HG02610 (cell line): ENCODE measurements around the gene FAM228A.

Experiments
- ATAC-seq: cut with Tn5 transposase; IDR thresholded peaks from one replicate; pipeline ENCODE4 v1.9.1; 2021; ENCODE audit warnings: mild to moderate bottlenecking, moderate library complexity; ENCODE audit not compliant: unreplicated experiment

The FAM228A gene

DNA sequence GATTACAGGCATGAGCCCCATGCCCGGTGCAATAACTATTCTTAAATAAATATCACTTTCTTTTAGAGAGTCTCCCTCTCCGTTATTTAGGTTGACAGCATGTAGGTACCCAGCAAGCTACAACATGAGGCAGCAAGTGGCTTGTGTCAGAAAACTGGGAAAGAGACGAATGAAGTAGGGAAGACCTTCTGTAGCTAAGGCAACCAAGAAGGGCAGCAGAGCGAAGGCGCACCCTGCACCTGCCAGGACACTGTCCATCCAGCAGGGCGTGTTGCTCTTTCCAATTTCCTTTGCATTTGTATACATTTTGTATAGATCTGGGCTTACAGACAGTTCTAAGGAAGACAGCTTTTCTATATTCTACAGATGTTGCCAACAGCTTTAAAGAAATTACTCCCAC, 48.1 kb downstream of the FAM228A start:
- no peak for ATAC-seq

DNA sequence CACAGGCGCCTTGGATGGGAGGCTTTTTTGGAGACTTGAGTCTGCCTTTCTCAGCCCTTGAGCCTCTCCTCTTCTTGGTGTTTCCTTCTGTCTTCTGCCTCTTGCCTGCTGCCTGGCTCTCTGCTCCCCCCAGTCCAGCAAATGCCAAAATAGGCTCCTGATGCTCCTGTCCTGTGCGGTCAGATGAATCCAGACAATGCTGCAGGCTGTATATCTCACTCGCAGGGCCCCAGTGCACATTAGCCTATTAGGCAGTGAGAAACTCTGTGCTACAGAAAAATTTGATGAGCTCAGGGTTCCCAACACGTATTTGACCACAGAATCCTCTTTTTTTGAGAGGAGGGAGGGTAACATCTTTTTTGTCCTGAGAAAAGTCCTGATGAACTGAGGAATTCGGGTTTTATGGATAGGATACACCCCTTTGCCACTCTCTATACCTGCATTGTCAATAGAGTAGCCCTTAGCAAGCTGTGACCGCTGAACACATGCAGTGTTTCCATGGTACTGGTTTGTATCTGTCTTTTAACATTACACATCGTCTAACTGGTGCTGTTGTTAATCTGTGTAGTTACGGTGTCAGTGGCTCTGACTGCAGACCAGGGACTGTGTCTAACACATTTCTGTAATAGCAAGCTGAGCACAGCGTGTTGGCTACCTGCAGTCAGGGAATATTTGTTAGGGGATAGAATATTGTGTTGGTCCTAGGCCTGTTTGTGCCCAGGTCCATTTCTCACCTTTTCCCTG, 50.8 kb downstream of the FAM228A start:
- ATAC-seq, result no peak

DNA sequence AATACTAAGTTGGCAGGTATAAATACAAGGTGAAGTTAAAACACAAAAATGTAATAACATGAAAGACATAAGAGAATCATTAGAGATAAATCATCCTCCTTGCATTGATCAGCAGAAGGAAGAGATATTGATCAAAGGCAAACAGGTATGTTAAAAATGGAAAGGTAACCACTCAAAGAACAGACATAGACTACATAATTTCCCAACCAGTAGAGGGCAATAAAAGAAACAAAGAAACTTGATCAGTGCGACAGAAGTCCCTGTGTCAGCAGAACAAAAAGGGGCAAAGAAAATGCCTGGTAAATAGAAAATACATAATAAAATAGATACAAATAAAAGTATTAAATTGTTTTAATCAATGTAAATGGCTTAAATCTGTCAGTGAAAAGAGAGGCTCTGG, 53.6 kb downstream of the FAM228A start:
- no peak for ATAC-seq

DNA sequence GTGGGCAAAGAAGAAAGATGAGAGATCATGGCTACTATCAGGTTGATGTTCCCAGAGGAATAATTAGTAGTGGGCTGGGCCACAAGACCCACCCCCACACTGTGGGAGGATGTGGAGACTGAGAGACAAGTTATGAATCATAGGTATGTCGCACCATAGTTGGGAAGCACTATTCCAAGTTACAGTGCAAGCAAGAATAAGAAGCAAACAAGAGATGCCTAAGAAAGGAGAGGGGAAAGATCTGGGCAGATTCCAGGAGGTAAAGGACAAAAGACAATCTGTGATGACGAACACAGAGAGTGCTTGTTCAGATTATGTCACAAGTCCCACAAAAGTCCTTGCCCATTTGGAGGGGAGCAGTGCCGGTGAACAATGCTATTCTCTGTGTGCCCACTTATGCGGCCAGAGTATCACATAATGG, 56.6 kb downstream of the FAM228A start:
- ATAC-seq, result no peak

DNA sequence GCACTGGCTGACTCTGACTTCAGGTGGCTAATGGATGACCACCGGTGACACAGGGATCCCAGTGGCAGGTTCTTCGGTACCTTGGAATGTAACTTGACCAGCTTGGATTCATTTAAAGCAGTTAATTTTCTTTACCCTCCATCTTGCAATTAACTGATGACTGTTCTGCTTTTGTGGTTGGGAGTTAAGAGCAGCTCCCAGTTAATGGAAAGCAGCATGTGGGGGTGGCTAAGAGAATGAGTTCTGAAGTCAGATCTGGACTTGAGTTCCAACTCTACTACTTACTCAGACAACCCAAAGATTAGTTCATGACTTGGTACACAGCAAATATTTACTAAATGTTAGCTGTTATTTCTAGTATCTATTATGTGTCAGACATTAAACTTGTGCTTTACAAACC, 58.5 kb downstream of the FAM228A start:
- ATAC-seq, result no peak

DNA sequence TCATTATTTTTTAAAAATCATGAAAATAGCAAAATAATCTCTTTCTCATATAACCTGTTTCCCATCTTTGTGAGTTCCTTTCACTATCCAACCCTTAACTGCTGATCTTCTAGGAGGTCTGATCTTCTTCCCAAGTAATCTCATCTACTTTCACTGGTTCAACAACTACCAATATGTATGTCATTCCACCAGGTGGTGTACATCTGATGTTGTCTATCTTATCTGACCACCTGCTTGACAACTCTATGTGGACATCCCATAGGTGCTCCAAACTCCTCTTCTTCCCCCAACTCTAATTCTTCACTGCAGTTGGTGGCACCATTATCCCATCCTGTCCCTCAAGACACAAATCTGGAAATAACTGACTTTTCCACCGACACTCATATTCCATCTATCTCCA, 62.5 kb downstream of the FAM228A start:
- ATAC-seq, result no peak

DNA sequence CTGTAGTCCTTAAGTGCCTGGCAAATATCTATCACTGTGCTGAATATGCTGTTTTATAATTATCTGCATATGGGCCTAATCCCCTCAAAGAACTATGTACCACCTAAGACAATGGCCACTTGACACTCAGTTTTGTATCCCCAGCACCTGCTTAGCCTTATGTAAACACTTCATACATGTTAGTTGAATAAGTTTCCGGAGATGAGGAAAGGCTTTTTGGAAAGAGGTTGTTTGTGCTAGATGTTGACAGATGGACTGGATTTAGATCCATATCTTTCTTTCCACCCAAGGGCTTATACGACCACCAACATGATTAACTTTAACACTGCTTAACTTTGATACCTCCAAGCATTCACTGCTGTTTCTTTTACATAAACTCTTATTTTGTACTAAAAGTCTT, 63.3 kb downstream of the FAM228A start:
- no peak for ATAC-seq

DNA sequence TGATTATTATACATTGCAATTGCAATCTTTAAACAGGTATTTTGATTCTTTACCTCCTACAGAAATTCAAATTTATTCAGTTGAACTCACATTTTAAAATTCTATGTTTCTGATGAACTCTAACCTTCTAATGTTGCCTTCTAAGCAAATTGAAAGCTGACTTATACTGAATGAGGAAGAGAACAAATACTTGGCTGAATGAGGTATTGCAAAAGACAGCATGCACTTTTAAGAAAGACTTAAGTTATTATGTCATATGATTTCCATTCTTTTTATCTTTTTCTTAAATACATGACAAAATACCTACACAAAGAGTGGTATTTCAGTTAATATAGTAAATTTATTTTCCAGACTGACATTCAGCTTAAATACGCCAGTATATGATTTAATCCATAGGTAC, 64.7 kb downstream of the FAM228A start:
- no peak for ATAC-seq
